GM19372 (cell line): ENCODE measurements around the gene ZER1.
"Not testable (repeated sequence)": the region's sequence is repeated elsewhere in the genome, so short reads cannot be mapped to it uniquely, and the experiment has no call there.

ENCODE experiments used
- ATAC-seq: cut with Tn5 transposase; IDR thresholded peaks from one replicate; pipeline ENCODE4 v1.9.1; 2021; ENCODE audit warnings: mild to moderate bottlenecking, low read depth, moderate library complexity; ENCODE audit not compliant: unreplicated experiment

Gene ZER1

GRCh38 chr9:128699096-128699795 lies 72.5 kb downstream of the ZER1 start:
- not testable (repeated sequence) for ATAC-seq

GRCh38 chr9:128696923-128697707 lies 74.6 kb downstream of the ZER1 start:
- no peak for ATAC-seq

- no peak for ATAC-seq
Observed at GRCh38 chr9:128694344-128694743, 77.4 kb downstream of the ZER1 start.

GRCh38 chr9:128693738-128694137 lies 78.0 kb downstream of the ZER1 start:
- not testable (repeated sequence) for ATAC-seq

- no peak for ATAC-seq
Observed at GRCh38 chr9:128690684-128691034, 81.1 kb downstream of the ZER1 start.

- ATAC-seq: no peak
Observed at GRCh38 chr9:128689820-128690683, 81.7 kb downstream of the ZER1 start.

GRCh38 chr9:128689293-128689774 lies 82.4 kb downstream of the ZER1 start:
- no peak for ATAC-seq

- peak; percentile 74 for ATAC-seq
Observed at GRCh38 chr9:128688501-128689292, 83.0 kb downstream of the ZER1 start, which contains the start of gene SET. TSS of gene SET (plus strand) at chr9:128689222. CDS start at chr9:128689583, 361 bp downstream.

GRCh38 chr9:128687453-128687852 lies 84.3 kb downstream of the ZER1 start:
- no peak for ATAC-seq

- ATAC-seq: no peak
Observed at GRCh38 chr9:128685636-128686489, 85.9 kb downstream of the ZER1 start.

GRCh38 chr9:128684325-128685199 lies 87.2 kb downstream of the ZER1 start:
- ATAC-seq: no peak

GRCh38 chr9:128684065-128684324 lies 87.7 kb downstream of the ZER1 start:
- ATAC-seq: no peak

- no peak for ATAC-seq
Observed at GRCh38 chr9:128683340-128684064, 88.2 kb downstream of the ZER1 start.
